HL-60/S4 (cell line): ENCODE results near the gene GABRB1.

Experiments used
- in situ Hi-C: fragments of 300-500 bp; cut with MboI; formaldehyde crosslinking; loops from 2 replicates; pipeline ENCODE4 v1.14.3; 2022; ENCODE audit warnings: low sequenced_read_pairs

Gene GABRB1

GRCh38 chr4:47031011-47031678, at the start of gene GABRB1:
Gene GABRB1 (plus strand): TSS chr4:47031567.
- in situ Hi-C loops: no loop called here

GRCh38 chr4:46984781-46985180, 46.6 kb upstream of the GABRB1 start:
- in situ Hi-C loops: no loop called here

GRCh38 chr4:46986922-46987638, 44.3 kb upstream of the GABRB1 start:
- in situ Hi-C loops: no loop called here

- in situ Hi-C loops: no loop called here
These were observed 39.0 kb upstream of the GABRB1 start for GRCh38 chr4:46992338-46992737.

- in situ Hi-C loops: no loop called here
These were observed 38.0 kb upstream of the GABRB1 start, which contains the start of gene GABRA4 for GRCh38 chr4:46993075-46994006. Gene GABRA4 (minus strand): TSS chr4:46993581. CDS start chr4:46993424, 157 bp downstream.

- in situ Hi-C loops: no loop called here
These were observed 37.4 kb upstream of the GABRB1 start for GRCh38 chr4:46994007-46994405.

- in situ Hi-C loops: no loop called here
These were observed 31.8 kb upstream of the GABRB1 start for GRCh38 chr4:46999566-46999965.

GRCh38 chr4:47000406-47000805, 31.0 kb upstream of the GABRB1 start:
- in situ Hi-C loops: no loop called here

GRCh38 chr4:47002580-47002979, 28.8 kb upstream of the GABRB1 start:
- in situ Hi-C loops: no loop called here

GRCh38 chr4:47010347-47010911, 20.9 kb upstream of the GABRB1 start:
- in situ Hi-C loops: no loop called here

- in situ Hi-C loops: no loop called here
These were observed 20.4 kb upstream of the GABRB1 start for GRCh38 chr4:47010912-47011446.

GRCh38 chr4:47012676-47013075, 18.7 kb upstream of the GABRB1 start:
- in situ Hi-C loops: no loop called here

- in situ Hi-C loops: no loop called here
These were observed 18.0 kb upstream of the GABRB1 start for GRCh38 chr4:47013373-47013772.

GRCh38 chr4:47017081-47017480, 14.3 kb upstream of the GABRB1 start:
- in situ Hi-C loops: no loop called here

GRCh38 chr4:47017494-47017893, 13.9 kb upstream of the GABRB1 start:
- in situ Hi-C loops: no loop called here

- in situ Hi-C loops: no loop called here
These were observed 511 bp downstream of the GABRB1 start for GRCh38 chr4:47031751-47032404.

GRCh38 chr4:47032405-47033106, 1.2 kb downstream of the GABRB1 start:
- in situ Hi-C loops: no loop called here

- in situ Hi-C loops: no loop called here
These were observed 6.9 kb downstream of the GABRB1 start for GRCh38 chr4:47038263-47038662.

GRCh38 chr4:47040828-47041227, 9.5 kb downstream of the GABRB1 start:
- in situ Hi-C loops: no loop called here

- in situ Hi-C loops: no loop called here
These were observed 12.5 kb downstream of the GABRB1 start for GRCh38 chr4:47043821-47044220.
